OCI-LY1 (cell line): Measurements from ENCODE around the gene MFAP3.

Experiments used
- H2AFZ ChIP-seq: fragments of 200-600 bp; sonication (generic), shearing (Covaris generic); 2 replicates; pipeline ENCODE4 v1.6.0; 2014; ENCODE audit warnings: antibody characterized with exemption, mild to moderate bottlenecking, low read length
- H3F3A ChIP-seq: fragments of 200-600 bp; sonication (generic), shearing (Covaris generic); 2 replicates; pipeline ENCODE4 v1.6.0; 2014; ENCODE audit warnings: mild to moderate bottlenecking, antibody characterized with exemption, low read length, moderate library complexity; ENCODE audit not compliant: insufficient read depth
- H3K27ac ChIP-seq: fragments of 200-600 bp; sonication (generic); 2 replicates; pipeline ENCODE4 v1.5.1; 2014; ENCODE audit warnings: low read length, mixed run types, mild to moderate bottlenecking, low read depth; ENCODE audit not compliant: poor library complexity, severe bottlenecking
- H3K27me3 ChIP-seq: fragments of 200-600 bp; sonication (generic); 2 replicates; pipeline ENCODE4 v1.6.0; 2014; ENCODE audit warnings: antibody characterized with exemption, mild to moderate bottlenecking, low read length, moderate library complexity; ENCODE audit not compliant: insufficient read depth
- H3K36me3 ChIP-seq: fragments of 200-600 bp; sonication (generic); 2 replicates; pipeline ENCODE4 v1.6.1; 2014; ENCODE audit warnings: mild to moderate bottlenecking, antibody characterized with exemption, low read length, moderate library complexity, mixed read lengths; ENCODE audit not compliant: insufficient read depth
- H3K4me1 ChIP-seq: fragments of 200-600 bp; sonication (generic); 2 replicates; pipeline ENCODE4 v1.5.1; 2014; ENCODE audit warnings: mild to moderate bottlenecking, low read length, moderate library complexity; ENCODE audit not compliant: insufficient read depth, severe bottlenecking
- H3K4me2 ChIP-seq: fragments of 200-600 bp; sonication (generic), shearing (Covaris generic); 2 replicates; pipeline ENCODE4 v1.6.1; 2014; ENCODE audit warnings: low read length
- H3K4me3 ChIP-seq: fragments of 200-600 bp; sonication (generic); 2 replicates; pipeline ENCODE4 v1.5.1; 2014; ENCODE audit warnings: low read length, low read depth, mild to moderate bottlenecking, mixed read lengths; ENCODE audit not compliant: poor library complexity, severe bottlenecking
- H3K79me2 ChIP-seq: fragments of 200-600 bp; shearing (Covaris generic); 2 replicates; pipeline ENCODE4 v1.6.1; 2016; ENCODE audit warnings: mixed run types, low read length, mixed read lengths; ENCODE audit not compliant: insufficient read depth
- H3K9ac ChIP-seq: fragments of 200-600 bp; sonication (generic), shearing (Covaris generic); 2 replicates; pipeline ENCODE4 v1.6.1; 2014; ENCODE audit warnings: mild to moderate bottlenecking, low read length, mixed read lengths
- H3K9me2 ChIP-seq: fragments of 200-600 bp; sonication (generic), shearing (Covaris generic); 2 replicates; pipeline ENCODE4 v1.6.1; 2014; ENCODE audit warnings: low read depth, mild to moderate bottlenecking, low read length, mixed read lengths
- H3K9me3 ChIP-seq: fragments of 200-600 bp; shearing (Covaris generic); 2 replicates; pipeline ENCODE4 v1.6.1; 2014; ENCODE audit warnings: low read length, mixed read lengths
- H4K20me1 ChIP-seq: fragments of 200-600 bp; sonication (generic), shearing (Covaris generic); 2 replicates; pipeline ENCODE4 v1.6.0; 2016; ENCODE audit warnings: mild to moderate bottlenecking, low read length; ENCODE audit not compliant: insufficient read depth
- CTCF ChIP-seq: fragments of 200-600 bp; sonication (generic), shearing (Covaris generic); IDR thresholded peaks from 2 replicates; pipeline ENCODE4 v1.5.1; 2017; ENCODE audit warnings: mild to moderate bottlenecking, antibody characterized with exemption, low read length, moderate library complexity, mixed read lengths
- EZH2 ChIP-seq: fragments of 200-600 bp; sonication (generic), shearing (Covaris generic); IDR thresholded peaks from 2 replicates; pipeline ENCODE4 v1.8.0; 2017; ENCODE audit warnings: borderline replicate concordance, mixed run types, mild to moderate bottlenecking, antibody characterized with exemption, low read length, moderate library complexity, mixed read lengths

MFAP3 gene

GRCh38 chr5:153998768-153999167, 40.0 kb upstream of the MFAP3 start:
- Histone ChIP-seq H3K79me2 (no peaks in the 10 kb centered on the region), H3K4me3 (no peak overlapping the region), H3K9me3 (no peaks in the 10 kb centered on the region), H3F3A (no peaks in the 10 kb centered on the region; the same call in 1 of the 2 replicates), H3K4me2 (no peak overlapping the region), H3K4me1 (no peaks in the 10 kb centered on the region), H3K9me2 (no peaks in the 10 kb centered on the region), H4K20me1 (no peaks in the 10 kb centered on the region), H3K36me3 (peaks cover 48% of the 10 kb centered on the region), H3K27me3 (no peaks in the 10 kb centered on the region), H3K9ac (no peak overlapping the region), H2AFZ (no peak overlapping the region), H3K27ac (no peak overlapping the region)
- TF ChIP-seq EZH2 (no peak), CTCF (no peak)

- H3K4me3 ChIP-seq, result no peak overlapping the region
- H3K27me3 ChIP-seq, result no peaks in the 10 kb centered on the region
- no peaks in the 10 kb centered on the region for H3K4me1 ChIP-seq
- no peak overlapping the region for H3K27ac ChIP-seq
- no peak overlapping the region for H3K9ac ChIP-seq
- TF ChIP-seq CTCF (no peak), EZH2 (no peak)
- no peaks in the 10 kb centered on the region for H3K9me2 ChIP-seq
- no peaks in the 10 kb centered on the region for H3K79me2 ChIP-seq
- no peak overlapping the region for H3K4me2 ChIP-seq
- no peaks in the 10 kb centered on the region for H4K20me1 ChIP-seq
- H2AFZ ChIP-seq, result no peak overlapping the region
- H3F3A ChIP-seq, result no peaks in the 10 kb centered on the region; the same call in 1 of the 2 replicates
- no peaks in the 10 kb centered on the region for H3K9me3 ChIP-seq
- H3K36me3 ChIP-seq, result peaks cover 41% of the 10 kb centered on the region
Observed at GRCh38 chr5:153999995-154000394, 38.8 kb upstream of the MFAP3 start.

- TF ChIP-seq CTCF (no peak), EZH2 (no peak)
- Histone ChIP-seq H3K4me2 (no peak overlapping the region), H3K9me3 (no peaks in the 10 kb centered on the region), H4K20me1 (no peaks in the 10 kb centered on the region), H3F3A (no peaks in the 10 kb centered on the region; the same call in 1 of the 2 replicates), H3K4me3 (no peak overlapping the region), H3K9ac (no peak overlapping the region), H3K9me2 (no peaks in the 10 kb centered on the region), H3K36me3 (peaks cover 39% of the 10 kb centered on the region), H2AFZ (no peak overlapping the region), H3K4me1 (no peaks in the 10 kb centered on the region), H3K79me2 (no peaks in the 10 kb centered on the region), H3K27me3 (no peaks in the 10 kb centered on the region), H3K27ac (no peak overlapping the region)
Observed at GRCh38 chr5:154000703-154001102, 38.1 kb upstream of the MFAP3 start.
